GM23338 (cell line): Measurements from ENCODE around the gene ABHD16A. TPM values are rescaled to one million over a fixed set of nuclear protein-coding genes. Genes with fewer than 3 reads are reported as not detected.

Source experiments
- ATAC-seq: fragments of 200-7000 bp; cut with Tn5 transposase; 3 replicates; pipeline ENCODE4 v1.9.1; 2020
- DNase-seq: peaks from one replicate; pipeline ENCODE4 v3.0.0-alpha.2; 2015; ENCODE audit warnings: low spot score
- H2AFZ ChIP-seq: fragments of 200-600 bp; sonication (generic); 2 replicates; pipeline ENCODE4 v1.8.0; 2016; ENCODE audit warnings: antibody characterized with exemption, mild to moderate bottlenecking, moderate library complexity
- H3F3A ChIP-seq: fragments of 200-600 bp; sonication (generic); replicated peaks from 2 replicates; pipeline ENCODE4 v1.8.0; 2017; ENCODE audit warnings: antibody characterized with exemption, mixed run types, low read depth
- H3K27ac ChIP-seq: fragments of 200-600 bp; sonication (generic); 2 replicates; pipeline ENCODE4 v1.6.1; 2016; ENCODE audit warnings: low read depth
- H3K27me3 ChIP-seq: fragments of 200-600 bp; sonication (generic); 2 replicates; pipeline ENCODE4 v1.8.0; 2016; ENCODE audit warnings: mild to moderate bottlenecking, mixed run types, moderate library complexity; ENCODE audit not compliant: insufficient read depth
- H3K36me3 ChIP-seq: fragments of 200-600 bp; sonication (generic); 2 replicates; pipeline ENCODE4 v1.8.0; 2016; ENCODE audit warnings: mild to moderate bottlenecking; ENCODE audit not compliant: insufficient read depth
- H3K4me1 ChIP-seq: fragments of 200-600 bp; sonication (generic); 2 replicates; pipeline ENCODE4 v1.8.0; 2016; ENCODE audit warnings: mild to moderate bottlenecking, moderate library complexity; ENCODE audit not compliant: insufficient read depth
- H3K4me2 ChIP-seq: fragments of 200-600 bp; sonication (generic); 2 replicates; pipeline ENCODE4 v1.7.1; 2017; ENCODE audit warnings: mixed run types
- H3K4me3 ChIP-seq: fragments of 200-600 bp; sonication (generic); 2 replicates; pipeline ENCODE4 v1.6.1; 2016; ENCODE audit warnings: mixed run types
- H3K79me2 ChIP-seq: fragments of 200-600 bp; sonication (generic); replicated peaks from 2 replicates; pipeline ENCODE4 v1.8.0; 2017; ENCODE audit warnings: mild to moderate bottlenecking; ENCODE audit not compliant: insufficient read depth
- H3K9me2 ChIP-seq: fragments of 200-600 bp; sonication (generic); 2 replicates; pipeline ENCODE4 v1.8.0; 2017; ENCODE audit not compliant: insufficient read depth
- H4K20me1 ChIP-seq: fragments of 200-600 bp; sonication (generic); replicated peaks from 2 replicates; pipeline ENCODE4 v1.8.0; 2017; ENCODE audit warnings: mild to moderate bottlenecking; ENCODE audit not compliant: insufficient read depth
- H3K27ac Mint-ChIP-seq: 2 replicates; pipeline ENCODE4 v1.8.0; 2020; ENCODE audit warnings: inconsistent platforms, mild to moderate bottlenecking, moderate library complexity, mixed read lengths
- H3K27me3 Mint-ChIP-seq: 3 replicates; pipeline ENCODE4 v1.8.0; 2022; ENCODE audit warnings: low read depth, mild to moderate bottlenecking, moderate library complexity, mixed read lengths, inconsistent platforms; ENCODE audit not compliant: insufficient read depth, poor library complexity
- H3K36me3 Mint-ChIP-seq: 3 replicates; pipeline ENCODE4 v1.8.0; 2021; ENCODE audit warnings: low read depth, mild to moderate bottlenecking, inconsistent platforms, moderate library complexity, mixed read lengths
- H3K4me1 Mint-ChIP-seq: 3 replicates; pipeline ENCODE4 v1.8.0; 2020; ENCODE audit warnings: mild to moderate bottlenecking, inconsistent platforms, mixed read lengths
- H3K4me3 Mint-ChIP-seq: 3 replicates; pipeline ENCODE4 v1.8.0; 2021; ENCODE audit warnings: moderate library complexity, mild to moderate bottlenecking, inconsistent platforms, mixed read lengths
- H3K9me3 Mint-ChIP-seq: 3 replicates; pipeline ENCODE4 v1.8.0; 2020; ENCODE audit warnings: moderate library complexity, mild to moderate bottlenecking, inconsistent platforms, mixed read lengths
- CREB1 ChIP-seq: fragments of 250-450 bp; sonication (Bioruptor Pico); IDR thresholded peaks from 2 replicates; pipeline ENCODE4 v1.5.0; 2020; ENCODE audit warnings: low read depth, mild to moderate bottlenecking, moderate library complexity
- CTCF ChIP-seq, 2 experiments: fragments of 200-600 bp in 1 of 2; sonication (generic) in 1 of 2; conservative IDR thresholded peaks; 2 replicates each; pipeline versions ENCODE4 v1.5.1 to v1.6.1; 2016 to 2017; ENCODE audit warnings: antibody characterized with exemption in 2 of 2, low read depth in 2 of 2, mild to moderate bottlenecking in 2 of 2, moderate library complexity in 1 of 2
- ETS1 ChIP-seq: IDR thresholded peaks from 2 replicates; pipeline ENCODE4 v1.6.1; 2016; ENCODE audit warnings: antibody characterized with exemption
- EZH2 ChIP-seq: fragments of 200-600 bp; sonication (generic); IDR thresholded peaks from one replicate; pipeline ENCODE4 v1.8.0; 2017; ENCODE audit warnings: antibody characterized with exemption, mild to moderate bottlenecking, low read depth; ENCODE audit not compliant: unreplicated experiment
- EZH2phosphoT487 ChIP-seq: fragments of 200-600 bp; sonication (generic); IDR thresholded peaks from one replicate; pipeline ENCODE4 v1.8.1; 2018; ENCODE audit warnings: antibody characterized with exemption; ENCODE audit not compliant: unreplicated experiment
- JUNB ChIP-seq: IDR thresholded peaks from one replicate; pipeline ENCODE4 v1.6.1; 2016; ENCODE audit warnings: antibody characterized with exemption; ENCODE audit not compliant: unreplicated experiment
- NANOG ChIP-seq: IDR thresholded peaks from 2 replicates; pipeline ENCODE4 v1.6.1; 2016; ENCODE audit warnings: antibody characterized with exemption, borderline replicate concordance
- POLR2AphosphoS5 ChIP-seq: IDR thresholded peaks from 2 replicates; pipeline ENCODE4 v1.6.1; 2016; ENCODE audit warnings: antibody characterized with exemption, low read depth
- REST ChIP-seq: IDR thresholded peaks from one replicate; pipeline ENCODE4 v1.6.1; 2018; ENCODE audit warnings: antibody characterized with exemption; ENCODE audit not compliant: unreplicated experiment
- STAT1 ChIP-seq: IDR thresholded peaks from one replicate; pipeline ENCODE4 v1.6.1; 2016; ENCODE audit warnings: antibody characterized with exemption; ENCODE audit not compliant: unreplicated experiment
- ZNF114 ChIP-seq: fragments of 250-450 bp; sonication (Bioruptor Pico); IDR thresholded peaks from 2 replicates; pipeline ENCODE4 v1.5.0; 2020; ENCODE audit warnings: mild to moderate bottlenecking, moderate library complexity
- ZNF331 ChIP-seq: fragments of 250-450 bp; sonication (Bioruptor Pico); IDR thresholded peaks from 2 replicates; pipeline ENCODE4 v1.5.0; 2020; ENCODE audit warnings: low read depth, mild to moderate bottlenecking, moderate library complexity
- ZNF462 ChIP-seq: fragments of 250-450 bp; sonication (Bioruptor Pico); IDR thresholded peaks from 2 replicates; pipeline ENCODE4 v1.5.0; 2020; ENCODE audit warnings: mild to moderate bottlenecking, moderate library complexity
- polyA plus RNA-seq: library from polyadenylated mRNA; unstranded; fragments of >200 nt; fragmentation: Nextera tagmentation; extraction: Ambion mirVana; gene quantifications from 2 replicates; pipeline ENCODE4 v1.2.1, GENCODE V29; 2016
- total RNA-seq: library from RNA; depleted of rRNA; stranded (reverse); fragments of >200 nt; shearing (Covaris generic); gene quantifications from 2 replicates; pipeline ENCODE4 v1.2.3, GENCODE V29; 2014

Gene ABHD16A
- total and polyA plus RNA-seq, 2 experiments from 2014 or later, result 26.9 to 37.0 TPM

GRCh38 chr6:31705931-31706330 is 2.8 kb upstream of the ABHD16A start:
- no peaks in the 10 kb centered on the region for H3K9me2 ChIP-seq
- ATAC-seq, result no peak

More at GRCh38 chr6:31705931-31706330, 2.8 kb upstream of the ABHD16A start:
- Histone ChIP-seq H3K79me2 (peaks cover 13% of the 10 kb centered on the region; the same call in 1 of the 2 replicates), H4K20me1 (0 out of 2 replicates have a peak, but pooled peaks cover 3% of the 10 kb centered on the region), H3K4me2 (no peak overlapping the region), H3K27me3 (no peaks in the 10 kb centered on the region), H3K4me1 (peaks cover 5% of the 10 kb centered on the region; the same call in 1 of the 2 replicates), H3K4me3 (no peak overlapping the region), H3K36me3 (no peaks in the 10 kb centered on the region), H3K27ac (no peak overlapping the region), H2AFZ (no peak overlapping the region), H3F3A (peaks cover 3% of the 10 kb centered on the region; the same call in 1 of the 2 replicates)
- no peak overlapping the region for H3K27ac Mint-ChIP-seq
- TF ChIP-seq ETS1 (no peak), NANOG (no peak), STAT1 (no peak), POLR2AphosphoS5 (no peak), REST (no peak), CREB1 (no peak), ZNF114 (CRISPR knock-in tag) (no peak), JUNB (no peak), EZH2phosphoT487 (no peak), CTCF (conservative IDR thresholded peaks at IDR 0.05; ENCODE audit: low read depth in 2 of 2) (no peak), ZNF331 (no peak), ZNF462 (no peak), EZH2 (no peak)
- no peaks in the 10 kb centered on the region for H3K9me3 Mint-ChIP-seq
- DNase-seq, result no peak
- H3K36me3 Mint-ChIP-seq, result no peaks in the 10 kb centered on the region; the same call in 2 of the 3 replicates
- H3K27me3 Mint-ChIP-seq, result peaks cover 14% of the 10 kb centered on the region
- no peak overlapping the region for H3K4me3 Mint-ChIP-seq
- peaks cover 13% of the 10 kb centered on the region for H3K4me1 Mint-ChIP-seq
